HG03108 (cell line): ENCODE data around the gene XRCC1.
"Not testable (repeated sequence)": the region's sequence is repeated elsewhere in the genome, so short reads cannot be mapped to it uniquely, and the experiment has no call there.

ENCODE experiments used
- ATAC-seq: cut with Tn5 transposase; IDR thresholded peaks from one replicate; pipeline ENCODE4 v1.9.1; 2021; ENCODE audit warnings: moderate library complexity; ENCODE audit not compliant: unreplicated experiment

XRCC1 gene

DNA sequence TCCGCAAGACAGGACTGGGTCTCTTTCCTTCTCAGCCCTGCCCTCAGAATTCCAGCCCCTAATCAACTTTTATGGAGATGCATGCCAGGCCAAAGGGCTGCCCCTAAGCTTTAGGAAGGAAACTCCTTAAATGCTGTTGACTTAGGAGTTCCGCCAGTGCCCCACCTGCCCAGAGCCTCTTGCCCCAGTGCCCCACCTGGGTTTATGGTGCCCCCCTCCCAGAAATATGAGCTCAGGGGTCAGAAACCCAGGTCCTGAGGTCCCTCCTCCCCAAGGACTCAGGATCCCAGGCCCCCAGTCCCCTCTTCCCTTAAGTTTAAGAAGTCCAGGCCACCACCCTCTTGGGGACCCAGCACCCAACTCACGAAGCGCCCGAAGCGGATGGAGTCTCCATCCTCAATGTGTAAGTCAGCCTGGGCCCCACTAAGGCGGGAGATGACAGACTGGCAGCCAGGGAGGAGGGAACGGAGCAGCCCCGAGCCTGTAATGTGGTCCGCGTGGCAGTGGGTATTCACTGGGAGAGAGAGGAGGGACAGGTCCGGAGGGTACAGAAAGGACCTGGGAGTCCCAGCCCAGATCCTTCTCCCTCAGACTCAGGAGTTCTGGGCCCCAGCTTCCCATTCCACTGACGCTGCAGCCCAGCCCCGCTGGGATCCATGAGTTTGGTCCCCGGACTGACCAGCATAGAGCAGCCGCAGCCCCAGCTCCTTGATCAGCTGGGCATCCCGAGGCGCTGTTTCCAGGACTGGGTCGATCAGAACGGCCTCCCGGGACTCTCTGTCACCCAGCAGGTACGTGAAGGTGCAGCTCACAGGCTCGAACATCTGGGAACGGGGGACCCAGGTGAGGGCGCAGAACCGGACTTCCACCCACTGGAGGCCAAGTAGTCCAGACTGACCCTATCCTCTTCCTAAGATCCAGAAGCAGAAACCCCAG, 49.2 kb downstream of the XRCC1 start:
- no peak for ATAC-seq

GRCh38 chr19:43524922-43525835, 50.1 kb downstream of the XRCC1 start:
- peak; percentile 48 for ATAC-seq

GRCh38 chr19:43523696-43524095, 51.6 kb downstream of the XRCC1 start:
- ATAC-seq: not testable (repeated sequence)

GRCh38 chr19:43522929-43523328, 52.4 kb downstream of the XRCC1 start:
- no peak for ATAC-seq

- ATAC-seq: no peak
These were observed 55.8 kb downstream of the XRCC1 start for GRCh38 chr19:43519436-43520088.

- ATAC-seq: no peak
These were observed 57.3 kb downstream of the XRCC1 start for GRCh38 chr19:43518051-43518450.

DNA sequence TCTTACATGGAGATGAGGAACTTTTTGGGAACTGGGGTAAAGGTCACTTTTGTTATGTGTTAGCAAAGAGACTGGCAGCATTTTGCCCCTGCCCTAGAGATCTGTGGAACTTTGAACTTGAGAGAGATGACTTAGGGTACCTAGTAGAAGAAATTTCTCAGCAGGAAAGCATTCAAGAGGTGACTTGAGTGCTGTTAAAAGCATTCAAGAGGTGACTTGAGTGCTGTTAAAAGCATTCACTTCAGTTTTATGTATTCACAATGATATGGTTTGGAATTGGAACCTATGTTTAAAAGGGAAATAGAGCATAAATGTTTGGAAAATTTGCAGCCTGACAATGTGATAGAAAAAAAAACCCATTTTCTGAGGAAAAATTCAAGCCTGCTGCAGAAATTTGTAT, 62.9 kb downstream of the XRCC1 start:
- not testable (repeated sequence) for ATAC-seq

GRCh38 chr19:43511324-43511723, 64.0 kb downstream of the XRCC1 start:
- ATAC-seq: no peak

GRCh38 chr19:43510713-43511112, 64.6 kb downstream of the XRCC1 start:
- no peak for ATAC-seq

- ATAC-seq: no peak
These were observed 67.4 kb downstream of the XRCC1 start for GRCh38 chr19:43507880-43508279.

DNA sequence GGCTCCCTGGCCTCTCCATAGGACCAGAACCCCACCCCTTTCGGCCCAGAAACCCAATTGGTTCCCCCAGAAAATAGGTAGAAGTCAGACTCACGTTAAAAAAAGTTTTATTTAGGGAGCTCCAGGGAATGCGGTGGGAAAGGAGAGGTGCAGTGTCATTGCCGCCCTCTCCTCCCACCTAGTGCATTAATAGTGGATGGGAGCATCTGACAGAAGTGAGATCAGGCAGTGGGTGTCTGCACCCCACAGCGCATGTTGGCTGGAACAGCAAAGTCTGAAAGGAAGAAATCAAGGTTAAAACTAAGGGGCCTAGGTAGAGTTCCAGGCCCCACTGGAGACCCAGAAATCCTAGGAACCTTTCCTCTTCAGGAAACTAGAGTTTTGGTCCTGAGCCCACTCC, 68.7 kb downstream of the XRCC1 start:
- no peak for ATAC-seq

GRCh38 chr19:43505941-43506340, 69.4 kb downstream of the XRCC1 start:
- ATAC-seq: no peak

GRCh38 chr19:43505186-43505456, 70.2 kb downstream of the XRCC1 start:
- no peak for ATAC-seq

- peak; percentile 10 for ATAC-seq
These were observed 70.7 kb downstream of the XRCC1 start, which contains the start of gene PHLDB3 for GRCh38 chr19:43504426-43505185. Gene PHLDB3 (minus strand): TSS chr19:43504746. CDS start chr19:43504118, 628 bp downstream.

GRCh38 chr19:43503501-43504425, 71.6 kb downstream of the XRCC1 start:
- peak; percentile 83 for ATAC-seq

- no peak for ATAC-seq
These were observed 72.8 kb downstream of the XRCC1 start for GRCh38 chr19:43502419-43502976.

- no peak for ATAC-seq
These were observed 73.5 kb downstream of the XRCC1 start for GRCh38 chr19:43501661-43502418.

DNA sequence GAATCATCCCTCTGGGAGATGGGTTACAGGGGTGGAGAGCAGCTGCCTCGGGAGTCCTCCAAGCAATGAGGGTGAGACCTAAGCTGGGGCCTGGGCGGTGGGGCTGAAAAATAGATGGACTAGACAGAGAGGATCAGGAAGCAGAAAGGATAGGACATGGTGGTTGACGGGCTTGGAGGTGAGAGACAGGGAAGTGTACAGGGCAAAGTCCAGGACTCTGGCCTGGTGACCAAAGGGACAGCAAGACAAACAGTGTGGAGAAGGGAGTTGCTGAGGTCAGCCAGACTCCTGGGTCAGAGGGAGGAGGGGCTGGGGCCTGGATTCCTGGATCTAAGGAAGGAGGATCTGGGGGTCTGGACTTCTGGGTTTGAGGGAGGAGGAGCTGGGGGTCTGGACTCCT, 76.3 kb downstream of the XRCC1 start:
- no peak for ATAC-seq
